Ishikawa (cell line): ENCODE results near the gene COLQ.

Experiments used
- CEBPB ChIP-seq: IDR thresholded peaks from 2 replicates; pipeline ENCODE4 v1.6.1; 2012
- CREB1 ChIP-seq: IDR thresholded peaks from 2 replicates; pipeline ENCODE4 v1.6.1; 2012; ENCODE audit warnings: low read depth
- EP300 ChIP-seq: IDR thresholded peaks from 2 replicates; pipeline ENCODE4 v1.6.1; 2012; ENCODE audit warnings: borderline replicate concordance
- TAF1 ChIP-seq: IDR thresholded peaks from 2 replicates; pipeline ENCODE4 v1.6.1; 2012; ENCODE audit warnings: low read depth, mild to moderate bottlenecking
- TCF12 ChIP-seq: IDR thresholded peaks from 2 replicates; pipeline ENCODE4 v1.6.1; 2012; ENCODE audit warnings: low read depth
- YY1 ChIP-seq: IDR thresholded peaks from 2 replicates; pipeline ENCODE4 v1.6.1; 2012; ENCODE audit warnings: low read depth
- ZBTB7A ChIP-seq: IDR thresholded peaks from 2 replicates; pipeline ENCODE4 v1.6.1; 2012; ENCODE audit warnings: low read depth
- TF ChIP-seq, protein P1 (sequence below): IDR thresholded peaks from 2 replicates; pipeline ENCODE4 v1.6.1; 2012; ENCODE audit warnings: low read depth, mild to moderate bottlenecking

DNA sequence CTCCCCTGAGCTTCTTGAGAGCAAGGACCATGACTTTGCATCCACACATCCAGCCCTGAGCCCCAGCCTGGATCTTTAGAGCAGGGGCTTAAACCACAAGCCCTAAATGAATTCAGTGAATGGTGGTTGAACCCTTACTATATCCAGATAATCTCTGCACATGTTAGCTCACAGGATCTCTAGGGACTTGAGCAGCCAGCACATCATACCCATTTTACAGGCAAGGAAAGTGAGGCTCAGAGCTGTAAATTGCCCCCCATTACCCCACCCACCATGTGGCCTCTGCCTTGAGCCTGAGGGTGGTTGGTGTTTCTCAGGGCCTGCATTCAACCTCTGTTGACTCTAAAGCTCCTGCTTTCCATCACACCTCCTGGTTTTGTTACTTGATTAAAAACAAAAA lies 66.5 kb downstream of the COLQ start:
- TF ChIP-seq TCF12 (no peak), CREB1 (no peak), TAF1 (no peak), EP300 (no peak), YY1 (no peak), ZBTB7A (no peak), CEBPB (no peak)
- TF ChIP-seq, protein P1, sequence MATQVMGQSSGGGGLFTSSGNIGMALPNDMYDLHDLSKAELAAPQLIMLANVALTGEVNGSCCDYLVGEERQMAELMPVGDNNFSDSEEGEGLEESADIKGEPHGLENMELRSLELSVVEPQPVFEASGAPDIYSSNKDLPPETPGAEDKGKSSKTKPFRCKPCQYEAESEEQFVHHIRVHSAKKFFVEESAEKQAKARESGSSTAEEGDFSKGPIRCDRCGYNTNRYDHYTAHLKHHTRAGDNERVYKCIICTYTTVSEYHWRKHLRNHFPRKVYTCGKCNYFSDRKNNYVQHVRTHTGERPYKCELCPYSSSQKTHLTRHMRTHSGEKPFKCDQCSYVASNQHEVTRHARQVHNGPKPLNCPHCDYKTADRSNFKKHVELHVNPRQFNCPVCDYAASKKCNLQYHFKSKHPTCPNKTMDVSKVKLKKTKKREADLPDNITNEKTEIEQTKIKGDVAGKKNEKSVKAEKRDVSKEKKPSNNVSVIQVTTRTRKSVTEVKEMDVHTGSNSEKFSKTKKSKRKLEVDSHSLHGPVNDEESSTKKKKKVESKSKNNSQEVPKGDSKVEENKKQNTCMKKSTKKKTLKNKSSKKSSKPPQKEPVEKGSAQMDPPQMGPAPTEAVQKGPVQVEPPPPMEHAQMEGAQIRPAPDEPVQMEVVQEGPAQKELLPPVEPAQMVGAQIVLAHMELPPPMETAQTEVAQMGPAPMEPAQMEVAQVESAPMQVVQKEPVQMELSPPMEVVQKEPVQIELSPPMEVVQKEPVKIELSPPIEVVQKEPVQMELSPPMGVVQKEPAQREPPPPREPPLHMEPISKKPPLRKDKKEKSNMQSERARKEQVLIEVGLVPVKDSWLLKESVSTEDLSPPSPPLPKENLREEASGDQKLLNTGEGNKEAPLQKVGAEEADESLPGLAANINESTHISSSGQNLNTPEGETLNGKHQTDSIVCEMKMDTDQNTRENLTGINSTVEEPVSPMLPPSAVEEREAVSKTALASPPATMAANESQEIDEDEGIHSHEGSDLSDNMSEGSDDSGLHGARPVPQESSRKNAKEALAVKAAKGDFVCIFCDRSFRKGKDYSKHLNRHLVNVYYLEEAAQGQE, result no peak
